Nephron progenitor cell (in vitro differentiated cells): ENCODE data around the gene PCDHB4.
A peak's percentile ranks its signal among the peaks of the same experiment; 100 is the strongest.
"Not testable (repeated sequence)": the region's sequence is repeated elsewhere in the genome, so short reads cannot be mapped to it uniquely, and the experiment has no call there.

Experiments
- DNase-seq: peaks from one replicate; pipeline ENCODE4 v3.0.0; 2021
- H3K27ac Mint-ChIP-seq: 2 replicates; pipeline ENCODE4 v1.8.0; 2021; ENCODE audit warnings: mild to moderate bottlenecking, moderate library complexity, mixed read lengths
- H3K27me3 Mint-ChIP-seq: 2 replicates; pipeline ENCODE4 v1.8.0; 2021; ENCODE audit warnings: mild to moderate bottlenecking, low read depth, mixed read lengths; ENCODE audit not compliant: poor library complexity
- H3K36me3 Mint-ChIP-seq: 2 replicates; pipeline ENCODE4 v1.8.0; 2021; ENCODE audit warnings: low read depth, mixed read lengths
- H3K4me1 Mint-ChIP-seq: 2 replicates; pipeline ENCODE4 v1.8.0; 2021; ENCODE audit warnings: mixed read lengths
- H3K4me3 Mint-ChIP-seq: 2 replicates; pipeline ENCODE4 v1.8.0; 2021; ENCODE audit warnings: mild to moderate bottlenecking, moderate library complexity, mixed read lengths
- H3K9me3 Mint-ChIP-seq: 2 replicates; pipeline ENCODE4 v1.8.0; 2021; ENCODE audit warnings: mild to moderate bottlenecking, moderate library complexity, mixed read lengths
- TF ChIP-seq, protein P1 (sequence below): fragments of 200-600 bp; sonication (generic); IDR thresholded peaks from 2 replicates; pipeline ENCODE4 v1.5.0; 2021; ENCODE audit warnings: antibody characterized with exemption

PCDHB4 gene

DNA sequence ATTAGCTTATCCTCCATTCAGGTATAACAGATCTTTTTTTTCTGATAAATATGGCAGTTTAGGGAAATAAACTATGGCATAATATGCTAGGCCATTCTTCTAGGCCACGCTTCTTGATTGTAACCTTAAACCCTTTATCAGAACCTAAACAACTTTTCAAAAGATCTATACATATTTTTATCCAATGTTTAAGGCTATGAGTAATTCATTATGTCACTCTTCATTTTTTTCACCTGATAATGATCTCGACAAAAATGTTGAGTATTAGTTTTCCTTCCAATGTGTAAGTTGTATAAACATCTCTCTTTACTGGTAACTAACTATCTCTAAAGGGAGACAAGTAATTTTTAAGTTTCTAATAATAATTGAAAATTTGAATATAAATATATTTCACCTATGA, 2.4 kb upstream of the PCDHB4 start:
- peaks cover 82% of the 10 kb centered on the region for H3K36me3 Mint-ChIP-seq
- no peak overlapping the region for H3K27ac Mint-ChIP-seq
- no peaks in the 10 kb centered on the region for H3K27me3 Mint-ChIP-seq
- no peak overlapping the region for H3K4me3 Mint-ChIP-seq
- TF ChIP-seq, protein P1, sequence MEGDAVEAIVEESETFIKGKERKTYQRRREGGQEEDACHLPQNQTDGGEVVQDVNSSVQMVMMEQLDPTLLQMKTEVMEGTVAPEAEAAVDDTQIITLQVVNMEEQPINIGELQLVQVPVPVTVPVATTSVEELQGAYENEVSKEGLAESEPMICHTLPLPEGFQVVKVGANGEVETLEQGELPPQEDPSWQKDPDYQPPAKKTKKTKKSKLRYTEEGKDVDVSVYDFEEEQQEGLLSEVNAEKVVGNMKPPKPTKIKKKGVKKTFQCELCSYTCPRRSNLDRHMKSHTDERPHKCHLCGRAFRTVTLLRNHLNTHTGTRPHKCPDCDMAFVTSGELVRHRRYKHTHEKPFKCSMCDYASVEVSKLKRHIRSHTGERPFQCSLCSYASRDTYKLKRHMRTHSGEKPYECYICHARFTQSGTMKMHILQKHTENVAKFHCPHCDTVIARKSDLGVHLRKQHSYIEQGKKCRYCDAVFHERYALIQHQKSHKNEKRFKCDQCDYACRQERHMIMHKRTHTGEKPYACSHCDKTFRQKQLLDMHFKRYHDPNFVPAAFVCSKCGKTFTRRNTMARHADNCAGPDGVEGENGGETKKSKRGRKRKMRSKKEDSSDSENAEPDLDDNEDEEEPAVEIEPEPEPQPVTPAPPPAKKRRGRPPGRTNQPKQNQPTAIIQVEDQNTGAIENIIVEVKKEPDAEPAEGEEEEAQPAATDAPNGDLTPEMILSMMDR = no peak
- peaks cover 86% of the 10 kb centered on the region for H3K9me3 Mint-ChIP-seq
- DNase-seq = no peak
- H3K4me1 Mint-ChIP-seq = no peaks in the 10 kb centered on the region

DNA sequence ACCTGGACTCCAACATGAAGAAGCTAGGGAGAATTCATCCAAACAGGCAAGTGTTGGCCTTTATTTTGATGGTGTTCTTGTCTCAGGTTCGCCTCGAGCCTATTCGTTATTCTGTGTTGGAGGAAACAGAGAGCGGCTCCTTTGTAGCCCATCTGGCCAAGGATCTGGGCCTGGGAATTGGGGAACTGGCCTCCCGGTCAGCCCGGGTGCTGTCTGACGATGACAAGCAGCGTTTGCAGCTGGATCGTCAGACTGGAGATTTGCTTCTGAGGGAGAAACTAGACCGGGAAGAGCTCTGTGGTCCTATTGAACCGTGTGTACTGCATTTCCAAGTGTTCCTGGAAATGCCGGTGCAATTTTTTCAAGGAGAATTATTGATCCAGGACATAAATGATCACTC, 367 bp downstream of the PCDHB4 start:
- no peak for DNase-seq
- Mint-ChIP-seq H3K36me3 (peaks cover 72% of the 10 kb centered on the region), H3K4me3 (no peak overlapping the region), H3K9me3 (peaks cover 77% of the 10 kb centered on the region), H3K27ac (no peak overlapping the region), H3K27me3 (no peaks in the 10 kb centered on the region), H3K4me1 (no peaks in the 10 kb centered on the region)
- TF ChIP-seq, protein P1 = no peak

DNA sequence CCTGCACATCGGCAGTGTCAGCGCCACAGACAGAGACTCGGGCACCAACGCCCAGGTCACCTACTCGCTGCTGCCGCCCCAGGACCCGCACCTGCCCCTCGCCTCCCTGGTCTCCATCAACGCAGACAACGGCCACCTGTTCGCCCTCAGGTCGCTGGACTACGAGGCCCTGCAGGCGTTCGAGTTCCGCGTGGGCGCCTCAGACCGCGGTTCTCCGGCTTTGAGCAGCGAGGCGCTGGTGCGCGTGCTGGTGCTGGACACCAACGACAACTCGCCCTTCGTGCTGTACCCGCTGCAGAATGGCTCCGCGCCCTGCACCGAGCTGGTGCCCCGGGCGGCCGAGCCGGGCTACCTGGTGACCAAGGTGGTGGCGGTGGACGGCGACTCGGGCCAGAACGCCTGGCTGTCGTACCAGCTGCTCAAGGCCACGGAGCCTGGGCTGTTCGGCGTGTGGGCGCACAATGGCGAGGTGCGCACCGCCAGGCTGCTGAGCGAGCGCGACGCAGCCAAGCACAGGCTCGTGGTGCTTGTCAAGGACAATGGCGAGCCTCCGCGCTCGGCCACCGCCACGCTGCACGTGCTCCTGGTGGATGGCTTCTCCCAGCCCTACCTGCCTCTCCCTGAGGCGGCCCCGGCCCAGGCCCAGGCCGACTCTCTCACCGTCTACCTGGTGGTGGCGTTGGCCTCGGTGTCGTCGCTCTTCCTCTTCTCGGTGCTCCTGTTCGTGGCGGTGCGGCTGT, 1.9 kb downstream of the PCDHB4 start:
- not testable (repeated sequence) for H3K4me1 Mint-ChIP-seq, DNase-seq, H3K27ac Mint-ChIP-seq, H3K4me3 Mint-ChIP-seq, H3K27me3 Mint-ChIP-seq
- Mint-ChIP-seq H3K36me3 (peaks cover 75% of the 10 kb centered on the region), H3K9me3 (peaks cover 77% of the 10 kb centered on the region)

DNA sequence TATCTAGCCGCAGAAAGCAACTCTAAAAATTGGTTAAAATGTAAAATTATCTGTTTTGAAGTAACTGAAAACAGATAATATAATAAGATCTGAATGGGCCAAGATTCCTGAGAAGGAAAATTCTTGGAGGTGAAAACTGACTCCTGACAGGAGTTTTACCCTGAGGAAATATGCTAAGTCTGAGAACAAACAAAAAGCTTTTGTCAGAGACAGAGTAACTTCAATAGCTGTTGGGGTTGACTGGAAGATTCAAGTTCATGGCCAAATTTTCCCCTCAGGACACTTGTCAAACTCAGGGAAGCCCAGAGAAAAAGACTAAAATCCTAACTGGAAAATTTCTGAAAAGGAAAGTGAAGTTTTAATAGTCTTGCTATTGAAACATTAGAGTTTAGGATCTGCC, 5.7 kb downstream of the PCDHB4 start:
- H3K27ac Mint-ChIP-seq = no peak overlapping the region
- DNase-seq = no peak
- H3K27me3 Mint-ChIP-seq = no peaks in the 10 kb centered on the region
- peaks cover 70% of the 10 kb centered on the region for H3K36me3 Mint-ChIP-seq
- H3K9me3 Mint-ChIP-seq = peaks cover 81% of the 10 kb centered on the region
- H3K4me3 Mint-ChIP-seq = no peak overlapping the region
- no peaks in the 10 kb centered on the region for H3K4me1 Mint-ChIP-seq
- TF ChIP-seq, protein P1 = no peak

DNA sequence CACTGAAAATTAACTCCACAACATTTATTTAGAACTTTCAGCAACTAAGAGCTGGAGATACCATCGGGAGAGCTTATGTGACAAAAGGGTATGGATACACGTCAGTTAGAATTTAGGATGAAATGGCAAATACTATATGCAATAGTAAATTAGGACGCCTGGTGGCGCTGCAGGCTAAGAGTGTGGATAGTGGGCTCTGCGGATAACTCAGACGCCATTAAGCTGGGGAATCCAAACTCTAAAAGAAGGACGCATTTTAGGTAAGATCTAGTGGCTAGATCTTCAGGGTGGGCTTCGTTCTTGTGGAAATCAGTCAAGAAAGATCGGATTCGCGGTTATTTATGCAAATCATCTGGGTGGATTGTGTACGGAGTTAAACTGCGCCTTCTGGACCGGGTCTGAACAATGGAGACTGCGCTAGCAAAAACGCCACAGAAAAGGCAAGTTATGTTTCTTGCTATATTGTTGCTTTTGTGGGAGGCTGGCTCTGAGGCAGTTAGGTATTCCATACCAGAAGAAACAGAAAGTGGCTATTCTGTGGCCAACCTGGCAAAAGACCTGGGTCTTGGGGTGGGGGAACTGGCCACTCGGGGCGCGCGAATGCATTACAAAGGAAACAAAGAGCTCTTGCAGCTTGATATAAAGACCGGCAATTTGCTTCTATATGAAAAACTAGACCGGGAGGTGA, 13.6 kb downstream of the PCDHB4 start, which contains the start of gene PCDHB5:
Gene PCDHB5, plus strand, starts transcription at position 177 of the 688 bp plus-strand sequence. Its CDS starts 229 bp downstream, at position 406.
- Mint-ChIP-seq H3K9me3 (peaks cover 92% of the 10 kb centered on the region), H3K27ac (peak within 1 kb of the TSS; percentile 85), H3K36me3 (peaks cover 87% of the 10 kb centered on the region), H3K4me3 (peak within 1 kb of the TSS; percentile 88), H3K27me3 (peaks cover 3% of the 10 kb centered on the region), H3K4me1 (no peaks in the 10 kb centered on the region)
- TF ChIP-seq, protein P1 = no peak
- peak; percentile 14 for DNase-seq

DNA sequence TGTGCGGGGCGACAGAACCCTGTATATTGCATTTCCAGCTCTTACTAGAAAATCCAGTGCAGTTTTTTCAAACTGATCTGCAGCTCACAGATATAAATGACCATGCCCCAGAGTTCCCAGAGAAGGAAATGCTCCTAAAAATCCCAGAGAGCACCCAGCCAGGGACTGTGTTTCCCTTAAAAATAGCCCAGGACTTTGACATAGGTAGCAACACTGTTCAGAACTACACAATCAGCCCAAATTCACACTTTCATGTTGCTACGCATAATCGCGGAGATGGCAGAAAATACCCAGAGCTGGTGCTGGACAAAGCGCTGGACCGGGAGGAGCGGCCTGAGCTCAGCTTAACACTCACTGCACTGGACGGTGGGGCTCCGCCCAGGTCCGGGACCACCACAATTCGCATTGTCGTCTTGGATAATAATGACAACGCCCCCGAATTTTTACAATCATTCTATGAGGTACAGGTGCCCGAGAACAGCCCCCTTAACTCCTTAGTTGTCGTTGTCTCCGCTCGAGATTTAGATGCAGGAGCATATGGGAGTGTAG, 14.2 kb downstream of the PCDHB4 start:
- Mint-ChIP-seq H3K36me3 (peaks cover 82% of the 10 kb centered on the region), H3K4me1 (no peaks in the 10 kb centered on the region), H3K4me3 (peak overlapping the region; percentile 88), H3K9me3 (peaks cover 90% of the 10 kb centered on the region), H3K27me3 (peaks cover 3% of the 10 kb centered on the region), H3K27ac (no peak overlapping the region)
- TF ChIP-seq, protein P1 = no peak
- DNase-seq = no peak

DNA sequence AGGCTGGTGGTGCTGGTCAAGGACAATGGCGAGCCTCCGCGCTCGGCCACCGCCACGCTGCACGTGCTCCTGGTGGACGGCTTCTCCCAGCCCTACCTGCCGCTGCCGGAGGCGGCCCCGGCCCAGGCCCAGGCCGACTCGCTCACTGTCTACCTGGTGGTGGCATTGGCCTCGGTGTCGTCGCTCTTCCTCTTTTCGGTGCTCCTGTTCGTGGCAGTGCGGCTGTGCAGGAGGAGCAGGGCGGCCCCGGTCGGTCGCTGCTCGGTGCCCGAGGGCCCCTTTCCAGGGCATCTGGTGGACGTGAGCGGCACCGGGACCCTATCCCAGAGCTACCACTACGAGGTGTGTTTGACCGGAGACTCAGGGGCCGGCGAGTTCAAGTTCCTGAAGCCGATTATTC, 15.7 kb downstream of the PCDHB4 start:
- H3K27ac Mint-ChIP-seq, H3K27me3 Mint-ChIP-seq, H3K4me3 Mint-ChIP-seq, DNase-seq, H3K4me1 Mint-ChIP-seq: not testable (repeated sequence)
- Mint-ChIP-seq H3K36me3 (peaks cover 74% of the 10 kb centered on the region), H3K9me3 (peaks cover 86% of the 10 kb centered on the region)
